K562 (cell line): Measurements from ENCODE around the gene PLD5.

Experiments used
- ELF4 ChIP-seq: fragments of 450-650 bp; formaldehyde crosslinking; IDR thresholded peaks from 2 replicates; pipeline ENCODE4 v1.4.0; 2022; ENCODE audit warnings: missing genetic modification characterization
- POU5F1 ChIP-seq: fragments of 150-350 bp; IDR thresholded peaks from 2 replicates; pipeline ENCODE4 v1.6.1; 2014; ENCODE audit warnings: borderline replicate concordance, low read length, low read depth, mild to moderate bottlenecking; ENCODE audit not compliant: partially characterized antibody
- TF ChIP-seq, protein P1 (sequence below): fragments of 450-650 bp; formaldehyde crosslinking; IDR thresholded peaks from 2 replicates; pipeline ENCODE4 v1.4.0; 2020; ENCODE audit warnings: mild to moderate bottlenecking

DNA sequence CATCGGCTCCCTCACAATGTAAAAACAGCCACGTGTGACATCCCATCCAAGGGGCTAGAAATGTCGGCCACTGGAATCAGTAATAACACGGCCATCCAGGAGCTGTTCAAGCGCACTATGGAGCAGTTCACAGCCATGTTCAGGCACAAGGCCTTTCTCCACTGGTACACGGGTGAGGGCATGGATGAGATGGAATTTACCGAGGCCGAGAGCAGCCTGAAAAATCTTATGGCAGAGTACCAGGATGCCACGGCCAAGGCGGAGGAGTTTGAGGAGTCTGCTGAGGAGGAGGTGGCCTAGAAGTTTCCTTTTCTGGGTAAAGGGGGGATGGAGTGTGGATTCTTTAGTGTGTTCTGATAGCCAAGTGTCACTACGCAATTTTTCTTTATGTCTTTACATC is 464.5 kb downstream of the PLD5 start:
- TF ChIP-seq ELF4 (CRISPR knock-in tag) (no peak), POU5F1 (no peak)
- TF ChIP-seq, protein P1, sequence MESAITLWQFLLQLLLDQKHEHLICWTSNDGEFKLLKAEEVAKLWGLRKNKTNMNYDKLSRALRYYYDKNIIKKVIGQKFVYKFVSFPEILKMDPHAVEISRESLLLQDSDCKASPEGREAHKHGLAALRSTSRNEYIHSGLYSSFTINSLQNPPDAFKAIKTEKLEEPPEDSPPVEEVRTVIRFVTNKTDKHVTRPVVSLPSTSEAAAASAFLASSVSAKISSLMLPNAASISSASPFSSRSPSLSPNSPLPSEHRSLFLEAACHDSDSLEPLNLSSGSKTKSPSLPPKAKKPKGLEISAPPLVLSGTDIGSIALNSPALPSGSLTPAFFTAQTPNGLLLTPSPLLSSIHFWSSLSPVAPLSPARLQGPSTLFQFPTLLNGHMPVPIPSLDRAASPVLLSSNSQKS (CRISPR knock-in tag): no peak
